Endothelial cell (in vitro differentiated cells): ENCODE measurements around the gene PPIL4. TPM values are rescaled to one million over a fixed set of nuclear protein-coding genes. Genes with fewer than 3 reads are reported as not detected.

ENCODE experiments used
- DNase-seq: peaks from one replicate; pipeline ENCODE4 v3.0.0; 2021; ENCODE audit warnings: low spot score
- H3K27ac Mint-ChIP-seq: one replicate; pipeline ENCODE4 v1.8.0; 2021; ENCODE audit warnings: mixed read lengths, inconsistent platforms; ENCODE audit not compliant: unreplicated experiment
- H3K27me3 Mint-ChIP-seq: one replicate; pipeline ENCODE4 v1.8.0; 2021; ENCODE audit warnings: mild to moderate bottlenecking, moderate library complexity, mixed read lengths, inconsistent platforms; ENCODE audit not compliant: unreplicated experiment
- H3K36me3 Mint-ChIP-seq: one replicate; pipeline ENCODE4 v1.8.0; 2021; ENCODE audit warnings: mild to moderate bottlenecking, low read depth, mixed read lengths, inconsistent platforms; ENCODE audit not compliant: unreplicated experiment
- H3K4me1 Mint-ChIP-seq: one replicate; pipeline ENCODE4 v1.8.0; 2021; ENCODE audit warnings: mild to moderate bottlenecking, mixed read lengths, inconsistent platforms; ENCODE audit not compliant: unreplicated experiment
- H3K4me3 Mint-ChIP-seq: one replicate; pipeline ENCODE4 v1.8.0; 2021; ENCODE audit warnings: mild to moderate bottlenecking, mixed read lengths, inconsistent platforms; ENCODE audit not compliant: unreplicated experiment
- H3K9me3 Mint-ChIP-seq: one replicate; pipeline ENCODE4 v1.8.0; 2021; ENCODE audit warnings: mixed read lengths, inconsistent platforms; ENCODE audit not compliant: unreplicated experiment
- CTCF ChIP-seq: fragments of 200-600 bp; sonication (generic); IDR thresholded peaks from one replicate; pipeline ENCODE4 v1.5.0; 2021; ENCODE audit warnings: antibody characterized with exemption; ENCODE audit not compliant: unreplicated experiment
- total RNA-seq: library from RNA; stranded (reverse); fragmentation: NEBNext Ultra II Directional; extraction: Animal tissue kit (Norgen Biotek cat#: 25700); gene quantifications from one replicate; pipeline ENCODE4 v1.2.1, GENCODE V29; 2021; ENCODE audit not compliant: unreplicated experiment

The PPIL4 gene
- total RNA-seq, 1 donor from 2014 or later = 25.5 TPM

GRCh38 chr6:149459761-149460160, 86.1 kb downstream of the PPIL4 start:
- no peak overlapping the region for H3K27ac Mint-ChIP-seq
- H3K27me3 Mint-ChIP-seq = peaks cover 5% of the 10 kb centered on the region
- DNase-seq = no peak
- no peaks in the 10 kb centered on the region for H3K9me3 Mint-ChIP-seq
- H3K4me3 Mint-ChIP-seq = no peak overlapping the region
- no peaks in the 10 kb centered on the region for H3K36me3 Mint-ChIP-seq
- peaks cover 9% of the 10 kb centered on the region for H3K4me1 Mint-ChIP-seq
- TF ChIP-seq CTCF = no peak

GRCh38 chr6:149458806-149459205, 87.0 kb downstream of the PPIL4 start:
- TF ChIP-seq CTCF = no peak
- Mint-ChIP-seq H3K4me1 (peaks cover 3% of the 10 kb centered on the region), H3K27me3 (peaks cover 3% of the 10 kb centered on the region), H3K9me3 (no peaks in the 10 kb centered on the region), H3K4me3 (no peak overlapping the region), H3K36me3 (no peaks in the 10 kb centered on the region), H3K27ac (no peak overlapping the region)
- no peak for DNase-seq

GRCh38 chr6:149458196-149458595, 87.6 kb downstream of the PPIL4 start:
- no peak overlapping the region for H3K4me3 Mint-ChIP-seq
- no peak overlapping the region for H3K27ac Mint-ChIP-seq
- H3K4me1 Mint-ChIP-seq = no peaks in the 10 kb centered on the region
- no peaks in the 10 kb centered on the region for H3K36me3 Mint-ChIP-seq
- TF ChIP-seq CTCF = no peak
- no peak for DNase-seq
- H3K27me3 Mint-ChIP-seq = peaks cover 3% of the 10 kb centered on the region
- H3K9me3 Mint-ChIP-seq = no peaks in the 10 kb centered on the region

- Mint-ChIP-seq H3K9me3 (no peaks in the 10 kb centered on the region), H3K27me3 (peaks cover 6% of the 10 kb centered on the region), H3K4me3 (no peak overlapping the region), H3K4me1 (no peaks in the 10 kb centered on the region), H3K27ac (no peak overlapping the region), H3K36me3 (no peaks in the 10 kb centered on the region)
- no peak for DNase-seq
- no peak for TF ChIP-seq CTCF
These were observed 88.4 kb downstream of the PPIL4 start for GRCh38 chr6:149457316-149457884.

- no peak for TF ChIP-seq CTCF
- Mint-ChIP-seq H3K27me3 (peaks cover 6% of the 10 kb centered on the region), H3K4me3 (no peak overlapping the region), H3K27ac (no peak overlapping the region), H3K9me3 (no peaks in the 10 kb centered on the region), H3K4me1 (no peaks in the 10 kb centered on the region), H3K36me3 (no peaks in the 10 kb centered on the region)
- DNase-seq = no peak
These were observed 89.4 kb downstream of the PPIL4 start for GRCh38 chr6:149456311-149457021.
